ENCODE measurements around the gene SPSB3. TPM values are rescaled to one million over a fixed set of nuclear protein-coding genes. Genes with fewer than 3 reads are reported as not detected.

Gene SPSB3
- total and polyA plus RNA-seq, 2 of the 13 experiments (the other 11 are each of a cell fraction or from before 2014, with no cell fraction given): 13.2 to 21.9 TPM

DNA sequence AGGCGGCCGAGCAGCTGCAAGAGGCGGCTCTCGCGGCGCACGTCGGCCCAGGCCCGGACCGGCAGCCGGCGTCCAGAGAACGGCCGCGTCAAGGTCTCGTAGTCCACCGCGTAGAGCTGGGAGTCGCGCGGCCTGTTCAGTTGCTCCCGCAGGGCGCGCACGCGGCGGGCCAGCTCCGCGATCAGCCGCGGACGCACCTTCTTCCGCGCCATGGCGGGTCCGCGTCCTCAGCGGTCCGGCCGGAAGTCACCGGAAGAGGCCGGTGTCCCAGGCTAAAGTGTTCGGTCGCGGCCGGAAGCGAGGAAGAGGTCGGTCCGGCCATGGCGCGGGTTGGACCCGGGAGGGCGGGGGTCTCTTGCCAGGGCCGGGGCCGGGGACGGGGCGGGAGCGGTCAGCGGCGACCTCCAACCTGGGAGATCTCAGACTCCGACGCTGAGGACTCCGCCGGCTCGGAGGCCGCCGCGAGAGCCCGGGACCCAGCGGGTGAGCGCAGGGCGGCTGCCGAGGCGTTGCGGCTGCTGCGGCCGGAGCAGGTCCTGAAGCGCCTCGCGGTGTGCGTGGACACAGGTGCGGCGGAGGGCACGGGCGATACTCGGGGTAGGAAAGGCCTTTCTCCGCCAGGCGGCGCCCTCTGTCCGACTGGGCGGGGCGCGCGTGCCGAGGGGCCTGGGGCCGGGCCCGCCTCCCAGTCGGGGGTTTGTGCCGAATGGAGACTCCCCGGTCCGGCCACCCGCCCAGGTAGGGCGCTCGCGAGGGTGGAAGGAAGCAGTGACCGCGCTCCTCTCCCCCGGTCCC, 9.3 kb downstream of the SPSB3 start, which contains the start of gene MRPS34 (continued):
- TF ChIP-seq, protein P1, sequence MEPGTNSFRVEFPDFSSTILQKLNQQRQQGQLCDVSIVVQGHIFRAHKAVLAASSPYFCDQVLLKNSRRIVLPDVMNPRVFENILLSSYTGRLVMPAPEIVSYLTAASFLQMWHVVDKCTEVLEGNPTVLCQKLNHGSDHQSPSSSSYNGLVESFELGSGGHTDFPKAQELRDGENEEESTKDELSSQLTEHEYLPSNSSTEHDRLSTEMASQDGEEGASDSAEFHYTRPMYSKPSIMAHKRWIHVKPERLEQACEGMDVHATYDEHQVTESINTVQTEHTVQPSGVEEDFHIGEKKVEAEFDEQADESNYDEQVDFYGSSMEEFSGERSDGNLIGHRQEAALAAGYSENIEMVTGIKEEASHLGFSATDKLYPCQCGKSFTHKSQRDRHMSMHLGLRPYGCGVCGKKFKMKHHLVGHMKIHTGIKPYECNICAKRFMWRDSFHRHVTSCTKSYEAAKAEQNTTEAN (CRISPR knock-in tag; conservative IDR thresholded peaks at IDR 0.05): no peak; the same call in 1 of the 2 replicates
- TF ChIP-seq TEAD2 (CRISPR knock-in tag; IDR thresholded peaks at IDR 0.05): no peak
- no peak for TF ChIP-seq ZNF83 (CRISPR knock-in tag; IDR thresholded peaks at IDR 0.05; ENCODE audit: borderline replicate concordance)
- no peak for TF ChIP-seq PAWR (CRISPR knock-in tag; IDR thresholded peaks at IDR 0.05; ENCODE audit: borderline replicate concordance)
- no peak for TF ChIP-seq ZNF512B (CRISPR knock-in tag; IDR thresholded peaks at IDR 0.05; ENCODE audit: borderline replicate concordance)
- TF ChIP-seq, protein P2, sequence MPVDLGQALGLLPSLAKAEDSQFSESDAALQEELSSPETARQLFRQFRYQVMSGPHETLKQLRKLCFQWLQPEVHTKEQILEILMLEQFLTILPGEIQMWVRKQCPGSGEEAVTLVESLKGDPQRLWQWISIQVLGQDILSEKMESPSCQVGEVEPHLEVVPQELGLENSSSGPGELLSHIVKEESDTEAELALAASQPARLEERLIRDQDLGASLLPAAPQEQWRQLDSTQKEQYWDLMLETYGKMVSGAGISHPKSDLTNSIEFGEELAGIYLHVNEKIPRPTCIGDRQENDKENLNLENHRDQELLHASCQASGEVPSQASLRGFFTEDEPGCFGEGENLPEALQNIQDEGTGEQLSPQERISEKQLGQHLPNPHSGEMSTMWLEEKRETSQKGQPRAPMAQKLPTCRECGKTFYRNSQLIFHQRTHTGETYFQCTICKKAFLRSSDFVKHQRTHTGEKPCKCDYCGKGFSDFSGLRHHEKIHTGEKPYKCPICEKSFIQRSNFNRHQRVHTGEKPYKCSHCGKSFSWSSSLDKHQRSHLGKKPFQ (CRISPR knock-in tag; IDR thresholded peaks at IDR 0.05; ENCODE audit: insufficient replicate concordance): peak; percentile 67
- TF ChIP-seq, protein P3, sequence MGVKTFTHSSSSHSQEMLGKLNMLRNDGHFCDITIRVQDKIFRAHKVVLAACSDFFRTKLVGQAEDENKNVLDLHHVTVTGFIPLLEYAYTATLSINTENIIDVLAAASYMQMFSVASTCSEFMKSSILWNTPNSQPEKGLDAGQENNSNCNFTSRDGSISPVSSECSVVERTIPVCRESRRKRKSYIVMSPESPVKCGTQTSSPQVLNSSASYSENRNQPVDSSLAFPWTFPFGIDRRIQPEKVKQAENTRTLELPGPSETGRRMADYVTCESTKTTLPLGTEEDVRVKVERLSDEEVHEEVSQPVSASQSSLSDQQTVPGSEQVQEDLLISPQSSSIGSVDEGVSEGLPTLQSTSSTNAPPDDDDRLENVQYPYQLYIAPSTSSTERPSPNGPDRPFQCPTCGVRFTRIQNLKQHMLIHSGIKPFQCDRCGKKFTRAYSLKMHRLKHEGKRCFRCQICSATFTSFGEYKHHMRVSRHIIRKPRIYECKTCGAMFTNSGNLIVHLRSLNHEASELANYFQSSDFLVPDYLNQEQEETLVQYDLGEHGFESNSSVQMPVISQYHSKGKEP (CRISPR knock-in tag; IDR thresholded peaks at IDR 0.05): 0 out of 2 replicates have a peak, but pooled peaks have one; percentile 17
- peak; percentile 74 for TF ChIP-seq ZNF792 (CRISPR knock-in tag; IDR thresholded peaks at IDR 0.05)
- peak; percentile 85 for TF ChIP-seq TMF1 (CRISPR knock-in tag; IDR thresholded peaks at IDR 0.05; ENCODE audit: low read depth)
- no peak for TF ChIP-seq MTA3 (CRISPR knock-in tag; IDR thresholded peaks at IDR 0.05)
- peak; percentile 94; the same call in 1 of the 2 replicates for TF ChIP-seq ERF (CRISPR knock-in tag; IDR thresholded peaks at IDR 0.05)
- no peak for TF ChIP-seq MTA1 (CRISPR knock-in tag; IDR thresholded peaks at IDR 0.05; ENCODE audit: borderline replicate concordance)
- TF ChIP-seq, protein P4, sequence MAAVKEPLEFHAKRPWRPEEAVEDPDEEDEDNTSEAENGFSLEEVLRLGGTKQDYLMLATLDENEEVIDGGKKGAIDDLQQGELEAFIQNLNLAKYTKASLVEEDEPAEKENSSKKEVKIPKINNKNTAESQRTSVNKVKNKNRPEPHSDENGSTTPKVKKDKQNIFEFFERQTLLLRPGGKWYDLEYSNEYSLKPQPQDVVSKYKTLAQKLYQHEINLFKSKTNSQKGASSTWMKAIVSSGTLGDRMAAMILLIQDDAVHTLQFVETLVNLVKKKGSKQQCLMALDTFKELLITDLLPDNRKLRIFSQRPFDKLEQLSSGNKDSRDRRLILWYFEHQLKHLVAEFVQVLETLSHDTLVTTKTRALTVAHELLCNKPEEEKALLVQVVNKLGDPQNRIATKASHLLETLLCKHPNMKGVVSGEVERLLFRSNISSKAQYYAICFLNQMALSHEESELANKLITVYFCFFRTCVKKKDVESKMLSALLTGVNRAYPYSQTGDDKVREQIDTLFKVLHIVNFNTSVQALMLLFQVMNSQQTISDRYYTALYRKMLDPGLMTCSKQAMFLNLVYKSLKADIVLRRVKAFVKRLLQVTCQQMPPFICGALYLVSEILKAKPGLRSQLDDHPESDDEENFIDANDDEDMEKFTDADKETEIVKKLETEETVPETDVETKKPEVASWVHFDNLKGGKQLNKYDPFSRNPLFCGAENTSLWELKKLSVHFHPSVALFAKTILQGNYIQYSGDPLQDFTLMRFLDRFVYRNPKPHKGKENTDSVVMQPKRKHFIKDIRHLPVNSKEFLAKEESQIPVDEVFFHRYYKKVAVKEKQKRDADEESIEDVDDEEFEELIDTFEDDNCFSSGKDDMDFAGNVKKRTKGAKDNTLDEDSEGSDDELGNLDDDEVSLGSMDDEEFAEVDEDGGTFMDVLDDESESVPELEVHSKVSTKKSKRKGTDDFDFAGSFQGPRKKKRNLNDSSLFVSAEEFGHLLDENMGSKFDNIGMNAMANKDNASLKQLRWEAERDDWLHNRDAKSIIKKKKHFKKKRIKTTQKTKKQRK (IDR thresholded peaks at IDR 0.05; ENCODE audit: low read length): no peak
- peak; percentile 67 for TF ChIP-seq ZNF670 (CRISPR knock-in tag; IDR thresholded peaks at IDR 0.05; ENCODE audit: borderline replicate concordance)
- TF ChIP-seq BCL3 (CRISPR knock-in tag; IDR thresholded peaks at IDR 0.05): no peak; the same call in 1 of the 2 replicates
- no peak for TF ChIP-seq ZNF350 (CRISPR knock-in tag; IDR thresholded peaks at IDR 0.05; ENCODE audit: borderline replicate concordance, low read depth)

Measured in HepG2 (cell line).